GM12865 (cell line): ENCODE data around the gene YRDC.

ENCODE experiments used
- DNase-seq: peaks from one replicate; pipeline ENCODE4 v3.0.0; 2010; ENCODE audit warnings: low read depth
- H3K4me3 ChIP-seq: 2 replicates; pipeline ENCODE4 v1.5.1; 2011; ENCODE audit warnings: mild to moderate bottlenecking, low read depth, low read length, control low read depth
- CTCF ChIP-seq: IDR thresholded peaks from 2 replicates; pipeline ENCODE4 v1.5.1; 2011; ENCODE audit warnings: low read length, control low read depth, low read depth, inconsistent platforms; ENCODE audit not compliant: insufficient read depth; ENCODE audit errors: missing control alignments

Gene YRDC

DNA sequence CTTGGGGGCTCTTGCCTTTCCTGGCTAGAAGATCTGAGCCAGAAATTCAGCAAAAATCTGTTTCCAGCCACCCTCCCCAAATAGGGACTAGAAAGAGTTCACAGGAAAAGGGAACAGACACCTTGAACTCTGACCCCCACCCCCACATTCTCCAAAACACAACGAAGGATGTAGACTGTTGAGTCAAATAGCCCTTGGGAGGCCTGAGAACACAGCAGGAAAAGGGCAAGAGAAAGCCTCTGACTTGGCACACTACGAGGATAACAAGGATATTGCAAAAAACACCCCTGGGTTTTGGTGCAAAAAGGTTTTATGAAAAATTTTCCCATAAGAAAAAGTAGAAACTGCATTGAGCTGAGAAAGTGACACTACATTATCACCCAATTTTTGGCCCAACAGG lies 1.9 kb upstream of the YRDC start:
- H3K4me3 ChIP-seq, result no peak overlapping the region
- DNase-seq, result no peak

DNA sequence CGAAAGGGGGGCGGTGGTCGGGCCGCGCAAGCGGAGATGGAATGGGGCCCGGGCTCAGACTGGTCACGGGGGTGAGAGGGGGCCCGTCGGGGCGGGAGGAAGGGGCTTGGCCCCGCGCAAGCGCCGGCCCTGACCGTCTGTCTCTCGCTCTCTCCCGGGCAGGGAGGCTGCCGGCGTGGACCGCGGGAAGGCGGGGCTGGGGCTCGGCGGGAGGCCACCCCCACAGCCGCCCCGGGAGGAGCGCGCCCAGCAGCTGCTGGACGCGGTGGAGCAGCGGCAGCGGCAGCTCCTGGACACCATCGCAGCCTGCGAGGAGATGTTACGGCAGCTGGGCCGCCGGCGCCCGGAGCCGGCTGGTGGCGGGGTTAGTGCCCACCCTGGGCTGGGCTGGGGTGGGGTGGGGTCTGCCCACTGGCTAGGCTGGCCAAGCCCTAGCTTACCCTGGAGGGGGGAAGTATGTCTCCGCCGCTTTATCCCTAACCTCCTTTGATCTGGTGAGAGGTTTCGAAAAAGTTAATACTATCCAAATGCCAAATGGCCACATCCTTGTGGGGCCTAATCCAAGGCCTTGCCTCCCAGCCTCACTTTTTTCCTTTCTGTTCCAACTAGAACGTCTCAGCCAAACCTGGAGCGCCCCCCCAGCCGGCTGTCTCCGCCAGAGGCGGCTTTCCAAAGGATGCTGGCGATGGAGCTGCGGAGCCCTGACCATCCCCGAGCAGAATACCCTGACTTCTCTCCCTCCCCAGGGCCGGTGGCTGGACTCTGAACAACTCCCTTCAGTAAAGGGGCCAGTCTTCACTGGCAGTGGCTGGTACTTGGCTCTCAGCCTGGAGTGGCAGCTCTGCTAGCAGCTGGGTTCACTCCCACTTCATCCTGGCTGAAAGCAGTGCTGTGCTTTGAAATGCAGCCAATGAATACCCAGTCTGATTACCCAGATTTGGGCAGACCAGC lies 636 bp upstream of the YRDC start:
- no peak for TF ChIP-seq CTCF
- DNase-seq, result no peak

More for the DNA sequence above, 1.9 kb upstream of the YRDC start:
- no peak for TF ChIP-seq CTCF

GRCh38 chr1:37807220-37807554 lies 821 bp downstream of the YRDC start:
- DNase-seq, result no peak
- TF ChIP-seq CTCF, result no peak
- peak overlapping the region; percentile 85 for H3K4me3 ChIP-seq

More for the DNA sequence above, 636 bp upstream of the YRDC start:
- peak overlapping the region; percentile 85 for H3K4me3 ChIP-seq

DNA sequence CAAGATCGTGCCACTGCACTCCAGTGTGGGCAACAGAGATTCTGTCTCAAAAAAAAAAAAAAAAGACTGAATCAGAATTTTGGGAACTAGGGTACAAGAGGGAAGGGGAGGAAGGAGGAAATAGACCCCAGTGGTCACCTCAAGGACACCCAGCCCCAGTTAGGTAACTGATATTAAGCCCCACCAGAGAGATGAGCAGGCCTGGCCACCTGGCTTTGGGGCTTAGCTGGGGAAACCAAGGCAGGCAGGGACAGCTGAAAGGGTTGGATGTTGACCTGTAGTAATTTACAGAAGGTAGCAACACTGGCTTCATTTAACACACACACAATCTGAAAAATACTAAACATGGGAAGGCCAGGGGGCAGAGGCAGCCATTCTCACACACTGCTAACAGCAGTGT lies 5.6 kb downstream of the YRDC start:
- no peak for DNase-seq
- TF ChIP-seq CTCF, result no peak
- no peak overlapping the region for H3K4me3 ChIP-seq

DNA sequence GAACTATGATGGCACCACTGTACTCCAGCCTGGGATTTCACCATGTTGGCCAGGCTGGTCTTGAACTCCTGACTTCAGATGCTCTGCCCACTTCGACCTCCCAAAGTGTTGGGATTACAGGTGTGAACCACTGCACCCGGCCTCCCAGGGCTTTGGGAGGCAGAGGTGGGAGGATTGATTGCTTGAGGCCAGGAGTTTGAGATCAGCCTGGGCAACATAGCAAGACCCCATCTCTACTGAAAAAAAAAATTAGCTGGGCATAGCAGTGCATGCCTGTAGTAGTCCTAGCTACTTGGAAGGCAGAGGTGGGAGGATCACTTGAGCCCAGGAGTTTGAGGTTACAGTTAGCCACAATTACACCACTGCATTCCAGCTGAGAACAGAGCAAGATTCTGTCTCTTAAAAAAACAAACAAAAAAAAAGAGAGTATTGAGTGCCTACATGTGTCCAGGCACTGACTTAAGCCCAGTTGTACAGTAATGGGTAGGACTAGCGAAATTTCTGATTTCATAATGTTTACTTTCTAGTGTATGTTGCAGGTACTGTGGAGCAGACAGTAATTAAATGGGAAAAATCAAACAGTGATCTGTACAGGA lies 10.2 kb downstream of the YRDC start:
- no peak for TF ChIP-seq CTCF
- H3K4me3 ChIP-seq, result no peak overlapping the region
- DNase-seq, result no peak

DNA sequence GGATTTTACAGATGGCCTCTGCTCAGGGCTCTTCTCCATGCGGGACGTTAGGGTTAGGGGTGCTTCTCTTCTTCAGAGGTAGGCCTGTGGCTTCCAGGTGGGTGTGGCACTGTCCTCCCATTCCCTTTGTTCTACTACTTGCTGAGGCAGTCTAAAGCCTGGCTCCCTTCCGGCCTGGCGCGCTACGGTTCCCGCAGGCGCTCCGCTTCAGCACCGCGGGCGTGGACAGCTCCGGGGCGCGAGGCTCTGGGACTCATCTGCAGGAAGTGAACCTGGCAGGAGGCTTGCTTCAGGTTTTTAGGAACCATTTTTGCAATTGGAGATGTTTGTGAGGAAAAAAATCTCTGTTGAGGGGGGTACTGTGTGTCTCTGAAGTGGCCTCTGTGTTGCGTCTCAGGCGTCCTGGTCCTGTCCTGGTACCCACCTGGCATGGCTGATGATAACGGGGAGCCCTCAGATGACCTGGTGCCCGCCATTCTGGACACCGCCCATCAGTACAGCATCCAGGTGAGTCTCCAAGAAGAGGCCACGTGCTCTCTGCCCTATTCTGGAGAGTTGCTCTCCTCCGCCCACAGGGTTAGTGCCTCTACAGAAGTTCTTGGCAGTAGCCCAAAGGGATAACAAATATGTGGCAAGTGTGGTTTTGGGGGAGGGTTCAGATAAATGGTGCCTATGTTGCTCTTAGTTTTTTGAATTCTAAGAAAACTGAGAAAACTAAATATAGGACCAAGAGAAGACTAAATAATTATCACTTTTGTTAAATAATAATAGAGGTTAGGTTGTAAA lies 12.5 kb downstream of the YRDC start:
- peak; percentile 23 for DNase-seq
- no peak for TF ChIP-seq CTCF
- peak overlapping the region; percentile 65; the same call in 1 of the 2 replicates for H3K4me3 ChIP-seq
